Neural cell (in vitro differentiated cells): ENCODE results near the gene ILF2. TPM values are rescaled to one million over a fixed set of nuclear protein-coding genes. Genes with fewer than 3 reads are reported as not detected.

Experiments
- H2AFZ ChIP-seq: fragments of 200-600, 300-800 bp; sonication (generic), shearing (Covaris generic); 2 replicates; pipeline ENCODE4 v1.6.0; 2014; ENCODE audit warnings: low read depth, mild to moderate bottlenecking, antibody characterized with exemption, low read length, moderate library complexity
- H3F3A ChIP-seq: fragments of 200-600 bp; shearing (Covaris generic); 2 replicates; pipeline ENCODE4 v1.6.1; 2016; ENCODE audit warnings: mild to moderate bottlenecking, moderate library complexity, mixed read lengths, antibody characterized with exemption, low read length; ENCODE audit not compliant: insufficient read depth, poor library complexity, severe bottlenecking
- H3K27ac ChIP-seq: fragments of 200-600, 300-800 bp; sonication (generic), shearing (Covaris generic); 2 replicates; pipeline ENCODE4 v1.5.1; 2014; ENCODE audit warnings: mild to moderate bottlenecking, low read length, moderate library complexity
- H3K27me3 ChIP-seq: fragments of 300-800, 200-600 bp; sonication (generic), shearing (Covaris generic); 2 replicates; pipeline ENCODE4 v1.6.0; 2014; ENCODE audit warnings: mild to moderate bottlenecking, low read depth, low read length, moderate library complexity; ENCODE audit not compliant: insufficient read depth
- H3K36me3 ChIP-seq: fragments of 300-800, 200-600 bp; sonication (generic), shearing (Covaris generic); 2 replicates; pipeline ENCODE4 v1.5.1; 2014; ENCODE audit warnings: mild to moderate bottlenecking, antibody characterized with exemption, low read length, moderate library complexity; ENCODE audit not compliant: insufficient read depth
- H3K4me2 ChIP-seq: fragments of 300-800, 200-600 bp; sonication (generic), shearing (Covaris generic); 2 replicates; pipeline ENCODE4 v1.6.0; 2014; ENCODE audit warnings: mild to moderate bottlenecking, low read length
- H3K4me3 ChIP-seq: fragments of 300-800, 200-600 bp; sonication (generic), shearing (Covaris generic); 2 replicates; pipeline ENCODE4 v1.5.1; 2014; ENCODE audit warnings: mild to moderate bottlenecking, low read length, moderate library complexity
- H3K79me2 ChIP-seq: fragments of 200-600 bp; shearing (Covaris generic); replicated peaks from 2 replicates; pipeline ENCODE4 v1.6.0; 2014; ENCODE audit warnings: mild to moderate bottlenecking, low read length, moderate library complexity; ENCODE audit not compliant: insufficient read depth
- H3K9ac ChIP-seq: fragments of 300-800, 200-600 bp; sonication (generic), shearing (Covaris generic); 2 replicates; pipeline ENCODE4 v1.6.1; 2016; ENCODE audit warnings: mild to moderate bottlenecking, low read length, mixed read lengths
- H3K9me2 ChIP-seq: fragments of 200-600 bp; shearing (Covaris generic); 2 replicates; pipeline ENCODE4 v1.6.1; 2016; ENCODE audit warnings: mild to moderate bottlenecking, low read length, mixed read lengths; ENCODE audit not compliant: insufficient read depth
- H3K9me3 ChIP-seq: fragments of 200-600, 300-800 bp; sonication (generic), shearing (Covaris generic); 2 replicates; pipeline ENCODE4 v1.6.1; 2016; ENCODE audit warnings: mild to moderate bottlenecking, mixed run types, low read length, moderate library complexity, mixed read lengths
- H4K20me1 ChIP-seq: fragments of 200-600 bp; shearing (Covaris generic); 2 replicates; pipeline ENCODE4 v1.6.1; 2016; ENCODE audit warnings: mild to moderate bottlenecking, mixed run types; ENCODE audit not compliant: insufficient read depth
- CTCF ChIP-seq: fragments of 450-650 bp; IDR thresholded peaks from 2 replicates; pipeline ENCODE4 v1.5.1; 2014; ENCODE audit warnings: antibody characterized with exemption, mild to moderate bottlenecking, moderate library complexity; ENCODE audit not compliant: poor library complexity, severe bottlenecking
- EP300 ChIP-seq: fragments of 450-650 bp; conservative IDR thresholded peaks from 2 replicates; pipeline ENCODE4 v1.6.1; 2014; ENCODE audit warnings: antibody characterized with exemption, mild to moderate bottlenecking, moderate library complexity; ENCODE audit not compliant: poor library complexity, severe bottlenecking
- EZH2 ChIP-seq: fragments of 200-600, 300-800 bp; shearing (Covaris generic), sonication (generic); IDR thresholded peaks from 2 replicates; pipeline ENCODE4 v1.6.1; 2014; ENCODE audit warnings: antibody characterized with exemption, low read length, borderline replicate concordance, mild to moderate bottlenecking; ENCODE audit not compliant: insufficient read depth, poor library complexity, severe bottlenecking
- MXI1 ChIP-seq: fragments of 450-650 bp; conservative IDR thresholded peaks from 2 replicates; pipeline ENCODE4 v1.6.1; 2014; ENCODE audit warnings: antibody characterized with exemption, mild to moderate bottlenecking; ENCODE audit not compliant: poor library complexity, severe bottlenecking
- POLR2AphosphoS5 ChIP-seq: IDR thresholded peaks from 2 replicates; pipeline ENCODE4 v1.6.1; 2012
- RAD21 ChIP-seq: fragments of 450-650 bp; conservative IDR thresholded peaks from 2 replicates; pipeline ENCODE4 v1.6.1; 2014; ENCODE audit warnings: antibody characterized with exemption, mild to moderate bottlenecking, moderate library complexity
- REST ChIP-seq: IDR thresholded peaks from 2 replicates; pipeline ENCODE4 v1.6.1; 2012; ENCODE audit warnings: borderline replicate concordance
- SMC3 ChIP-seq: fragments of 450-650 bp; conservative IDR thresholded peaks from 2 replicates; pipeline ENCODE4 v1.6.1; 2014; ENCODE audit warnings: antibody characterized with exemption, mild to moderate bottlenecking, moderate library complexity; ENCODE audit not compliant: poor library complexity
- TAF1 ChIP-seq: IDR thresholded peaks from 2 replicates; pipeline ENCODE4 v1.6.1; 2012; ENCODE audit warnings: low read depth
- polyA plus RNA-seq: library from polyadenylated mRNA; depleted of rRNA; stranded (reverse); fragments of >200 nt; gene quantifications from 2 replicates; pipeline ENCODE4 v1.2.3, GENCODE V29; 2014

The ILF2 gene
- polyA plus RNA-seq, 1 donor from 2014 or later = 410 TPM

- H3K27ac ChIP-seq = peak within 1 kb of the TSS; percentile 76
- no peaks in the 10 kb centered on the region for H3K9me3 ChIP-seq
- H3K4me3 ChIP-seq = peak within 1 kb of the TSS; percentile 79
- peak within 1 kb of the TSS; percentile 86 for H3K9ac ChIP-seq
- peak within 1 kb of the TSS; percentile 57 for H3K4me2 ChIP-seq
- peak; percentile 20 for TF ChIP-seq RAD21
- peak; percentile 84 for TF ChIP-seq POLR2AphosphoS5
- TF ChIP-seq MXI1 = peak; percentile 72
- TF ChIP-seq EP300 = peak; percentile 31
- peak; percentile 26 for TF ChIP-seq SMC3
- TF ChIP-seq EZH2 = no peak
- peak; percentile 54 for TF ChIP-seq CTCF
- TF ChIP-seq TAF1 = peak; percentile 61
- TF ChIP-seq REST = peak; percentile 11
- H3F3A ChIP-seq = no peaks in the 10 kb centered on the region
- no peaks in the 10 kb centered on the region for H3K27me3 ChIP-seq
- H3K79me2 ChIP-seq = peaks cover 15% of the 10 kb centered on the region
- H3K9me2 ChIP-seq = no peaks in the 10 kb centered on the region
- H4K20me1 ChIP-seq = no peaks in the 10 kb centered on the region
- H3K36me3 ChIP-seq = no peaks in the 10 kb centered on the region
- H2AFZ ChIP-seq = peak within 1 kb of the TSS; percentile 51
Measured at GRCh38 chr1:153658400-153659174, 12.2 kb downstream of the ILF2 start, which contains the start of gene SNAPIN. Gene SNAPIN, plus strand, starts transcription at chr1:153658703. Its CDS starts 41 bp downstream, at chr1:153658744.

GRCh38 chr1:153655333-153655732 is 15.5 kb downstream of the ILF2 start:
- H3K36me3 ChIP-seq = no peaks in the 10 kb centered on the region
- no peaks in the 10 kb centered on the region for H3K9me2 ChIP-seq
- no peak overlapping the region for H3K4me2 ChIP-seq
- no peak overlapping the region for H2AFZ ChIP-seq
- no peaks in the 10 kb centered on the region for H4K20me1 ChIP-seq
- H3K9ac ChIP-seq = no peak overlapping the region
- H3K9me3 ChIP-seq = no peaks in the 10 kb centered on the region
- H3K27me3 ChIP-seq = no peaks in the 10 kb centered on the region
- no peak overlapping the region for H3K27ac ChIP-seq
- no peaks in the 10 kb centered on the region for H3F3A ChIP-seq
- peaks cover 15% of the 10 kb centered on the region for H3K79me2 ChIP-seq
- TF ChIP-seq POLR2AphosphoS5 (no peak), SMC3 (no peak), CTCF (no peak), EZH2 (no peak), MXI1 (no peak), RAD21 (no peak), TAF1 (no peak), REST (no peak), EP300 (no peak)
- no peak overlapping the region for H3K4me3 ChIP-seq
